Breast epithelium (tissue), 4 donors: ENCODE data around the gene GPC5. TPM values are rescaled to one million over a fixed set of nuclear protein-coding genes. Genes with fewer than 3 reads are reported as not detected.
"Not testable (repeated sequence)": the region's sequence is repeated elsewhere in the genome, so short reads cannot be mapped to it uniquely, and the experiment has no call there.

Experiments
- DNase-seq, 2 donors: peaks; one replicate each; pipeline ENCODE4 v3.0.0-alpha.2; 2019; ENCODE audit warnings: low spot score in 2 of 2
- H3K27ac ChIP-seq, 2 donors: fragments of 200-600 bp; sonication (generic) in 1 of 2; one replicate each; pipeline ENCODE4 v1.5.1; 2016 to 2019; ENCODE audit warnings: mild to moderate bottlenecking in 1 of 2
- H3K27me3 ChIP-seq, 2 donors: fragments of 200-600 bp; sonication (generic) in 1 of 2; one replicate each; pipeline versions ENCODE4 v1.5.1 to v1.6.0; 2017 to 2019; ENCODE audit warnings: control low read depth in 1 of 2, mild to moderate bottlenecking in 1 of 2
- H3K36me3 ChIP-seq: fragments of 200-600 bp; one replicate; pipeline ENCODE4 v1.5.1; 2019
- H3K4me1 ChIP-seq, 2 donors: fragments of 200-600 bp; sonication (generic); one replicate each; pipeline ENCODE4 v1.5.1; 2016 to 2019; ENCODE audit warnings: control low read depth in 1 of 2
- H3K4me3 ChIP-seq, 3 donors: fragments of 200-600 bp; sonication (generic); 1 replicate in 2 of 3; 2 replicates in 1 of 3; pipeline ENCODE4 v1.5.1; 2016 to 2019; ENCODE audit warnings: mild to moderate bottlenecking in 3 of 3, moderate library complexity in 2 of 3
- H3K9me3 ChIP-seq, 2 donors: fragments of 200-600 bp; sonication (generic) in 1 of 2; one replicate each; pipeline ENCODE4 v1.5.1; 2016 to 2019; ENCODE audit warnings: control low read depth in 1 of 2
- POLR2A ChIP-seq: fragments of 450-650 bp; IDR thresholded peaks from one replicate; pipeline ENCODE4 v1.6.1; 2016; ENCODE audit warnings: antibody characterized with exemption, mild to moderate bottlenecking, moderate library complexity
- POLR2AphosphoS5 ChIP-seq, 3 donors: sonication (generic); formaldehyde crosslinking; IDR thresholded peaks; one replicate each; pipeline ENCODE4 v1.6.1; 2017; ENCODE audit warnings: antibody characterized with exemption in 3 of 3
- intact Hi-C: fragments of 100-400 bp; cut with DNase I; formaldehyde crosslinking; loops from one replicate; pipeline ENCODE4 v1.15.1; 2023; ENCODE audit warnings: low total_unique reads
- total RNA-seq, 3 donors: library from RNA; depleted of rRNA; stranded (reverse); fragments of >200 nt; gene quantifications; one replicate each; pipeline ENCODE4 v1.1.0, GENCODE V29; 2016
- TF ChIP-seq, protein P1 (sequence below), 3 donors: fragments of 450-650 bp; IDR thresholded peaks; one replicate each; pipeline ENCODE4 v1.5.1; 2016 to 2017; ENCODE audit warnings: antibody characterized with exemption in 3 of 3, mild to moderate bottlenecking in 3 of 3, moderate library complexity in 3 of 3

GPC5 gene
- total RNA-seq, 3 donors from 2014 or later: 0.88 to 0.98 TPM; not detected in 1

DNA sequence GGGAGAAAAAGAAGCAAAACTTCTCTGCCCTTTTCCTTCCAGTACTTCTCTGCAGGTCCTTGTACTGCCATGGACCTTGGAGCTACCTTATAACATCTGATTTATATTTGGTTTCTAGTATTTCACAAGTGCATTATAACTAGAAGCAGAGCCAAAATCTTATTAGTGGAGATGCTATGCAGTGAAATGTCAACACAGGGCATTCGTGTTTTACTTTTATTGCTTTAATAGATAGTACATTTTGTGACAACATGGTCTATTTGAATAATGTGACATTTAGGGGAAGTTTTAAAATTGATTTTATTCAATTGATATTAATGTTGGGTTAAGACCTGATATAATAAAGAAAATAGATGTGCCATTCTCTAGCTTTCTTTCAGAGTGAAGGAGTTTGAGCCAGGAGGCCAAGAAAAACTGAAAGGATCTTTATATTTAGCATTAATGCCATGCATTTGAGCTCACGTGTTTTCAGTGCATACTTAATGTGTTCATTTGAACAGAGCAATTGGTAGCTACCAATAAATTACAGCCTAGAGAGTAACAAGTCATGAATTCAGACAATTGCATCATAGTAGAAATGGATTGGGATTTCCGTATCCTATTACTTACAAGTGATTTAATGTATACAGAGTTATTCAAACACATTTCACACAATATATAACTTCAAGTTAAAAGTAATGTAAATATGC, 863.8 kb downstream of the GPC5 start:
- TF ChIP-seq, protein P1, sequence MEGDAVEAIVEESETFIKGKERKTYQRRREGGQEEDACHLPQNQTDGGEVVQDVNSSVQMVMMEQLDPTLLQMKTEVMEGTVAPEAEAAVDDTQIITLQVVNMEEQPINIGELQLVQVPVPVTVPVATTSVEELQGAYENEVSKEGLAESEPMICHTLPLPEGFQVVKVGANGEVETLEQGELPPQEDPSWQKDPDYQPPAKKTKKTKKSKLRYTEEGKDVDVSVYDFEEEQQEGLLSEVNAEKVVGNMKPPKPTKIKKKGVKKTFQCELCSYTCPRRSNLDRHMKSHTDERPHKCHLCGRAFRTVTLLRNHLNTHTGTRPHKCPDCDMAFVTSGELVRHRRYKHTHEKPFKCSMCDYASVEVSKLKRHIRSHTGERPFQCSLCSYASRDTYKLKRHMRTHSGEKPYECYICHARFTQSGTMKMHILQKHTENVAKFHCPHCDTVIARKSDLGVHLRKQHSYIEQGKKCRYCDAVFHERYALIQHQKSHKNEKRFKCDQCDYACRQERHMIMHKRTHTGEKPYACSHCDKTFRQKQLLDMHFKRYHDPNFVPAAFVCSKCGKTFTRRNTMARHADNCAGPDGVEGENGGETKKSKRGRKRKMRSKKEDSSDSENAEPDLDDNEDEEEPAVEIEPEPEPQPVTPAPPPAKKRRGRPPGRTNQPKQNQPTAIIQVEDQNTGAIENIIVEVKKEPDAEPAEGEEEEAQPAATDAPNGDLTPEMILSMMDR (IDR thresholded peaks at IDR 0.05): no peak
- TF ChIP-seq POLR2AphosphoS5 (IDR thresholded peaks at IDR 0.05) (no peak), POLR2A (no peak)
- Histone ChIP-seq H3K9me3 (no peaks in the 10 kb centered on the region), H3K4me3 (no peak overlapping the region), H3K27me3 (no peaks in the 10 kb centered on the region), H3K4me1 (no peaks in the 10 kb centered on the region), H3K36me3 (no peaks in the 10 kb centered on the region), H3K27ac (no peak overlapping the region)
- DNase-seq: no peak
- intact Hi-C loops: no loop called here

DNA sequence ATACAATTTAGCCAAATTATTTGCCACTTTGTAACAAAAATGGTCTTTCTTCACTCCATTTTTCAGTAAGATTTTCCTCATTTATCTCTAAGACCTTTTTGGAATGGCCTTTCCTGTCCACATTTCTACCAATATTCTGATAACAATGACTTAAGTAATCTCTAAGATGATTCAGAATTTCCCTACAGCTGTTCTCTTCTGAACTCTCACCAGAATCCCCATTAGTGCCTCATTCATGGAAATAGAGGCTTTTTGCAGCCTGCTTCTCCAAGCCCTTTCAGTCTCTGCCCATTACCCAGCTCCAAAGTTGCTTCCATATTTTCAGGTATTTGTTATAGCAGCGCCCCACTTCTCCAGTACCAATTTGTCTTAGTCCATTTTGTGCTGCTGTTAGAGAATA, 867.0 kb downstream of the GPC5 start:
- Histone ChIP-seq H3K27me3 (no peaks in the 10 kb centered on the region), H3K27ac (no peak overlapping the region), H3K9me3 (no peaks in the 10 kb centered on the region), H3K36me3 (no peaks in the 10 kb centered on the region), H3K4me1 (no peaks in the 10 kb centered on the region), H3K4me3 (no peak overlapping the region)
- TF ChIP-seq POLR2A (no peak), POLR2AphosphoS5 (IDR thresholded peaks at IDR 0.05) (no peak)
- TF ChIP-seq, protein P1 (IDR thresholded peaks at IDR 0.05): no peak
- DNase-seq: no peak
- intact Hi-C loops: no loop called here

DNA sequence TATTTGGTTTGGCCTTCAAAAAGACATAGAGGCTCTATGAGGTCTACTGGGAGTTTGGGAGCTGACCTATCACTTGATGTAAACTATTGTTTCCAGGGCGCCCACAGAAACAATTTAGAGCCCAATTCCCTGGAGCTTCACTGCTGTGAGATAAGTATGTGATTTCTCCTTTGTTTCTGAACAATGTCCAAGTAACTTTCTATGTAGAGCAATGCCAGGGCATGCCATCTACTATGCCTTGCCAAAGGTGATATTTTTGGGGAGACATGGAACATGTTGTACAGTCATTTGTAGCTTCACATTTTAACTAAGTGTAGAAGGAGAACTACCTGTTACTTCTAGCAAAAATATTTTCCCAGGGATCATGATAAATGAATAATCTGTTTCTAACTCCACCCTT, 872.6 kb downstream of the GPC5 start:
- H3K36me3 ChIP-seq: no peaks in the 10 kb centered on the region
- H3K4me1 ChIP-seq: no peaks in the 10 kb centered on the region
- no peak overlapping the region for H3K27ac ChIP-seq
- H3K27me3 ChIP-seq: no peaks in the 10 kb centered on the region
- H3K4me3 ChIP-seq: no peak overlapping the region
- no peak for DNase-seq
- H3K9me3 ChIP-seq: no peaks in the 10 kb centered on the region
- TF ChIP-seq, protein P1 (IDR thresholded peaks at IDR 0.05): no peak
- TF ChIP-seq POLR2A (no peak), POLR2AphosphoS5 (IDR thresholded peaks at IDR 0.05) (no peak)
- intact Hi-C loops: no loop called here

DNA sequence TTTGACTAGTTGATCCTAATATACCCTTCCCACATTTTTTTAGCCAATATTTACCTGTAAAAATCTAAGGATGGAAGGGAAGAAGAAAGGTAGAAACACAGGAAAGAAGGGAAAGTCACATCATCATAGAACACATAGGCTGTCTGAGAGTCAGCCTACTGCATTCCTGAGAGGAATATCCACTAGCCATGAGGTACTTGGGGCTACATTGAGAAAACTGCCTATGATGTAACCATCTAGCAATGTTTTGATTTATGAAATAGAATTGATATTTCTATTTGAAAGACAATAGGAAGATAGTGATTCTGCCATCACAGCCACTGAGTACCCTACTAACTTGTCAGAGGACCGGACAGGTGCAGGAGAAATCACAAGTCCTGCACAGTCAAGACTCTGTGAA, 873.8 kb downstream of the GPC5 start:
- Histone ChIP-seq H3K9me3 (no peaks in the 10 kb centered on the region), H3K36me3 (no peaks in the 10 kb centered on the region)

DNA sequence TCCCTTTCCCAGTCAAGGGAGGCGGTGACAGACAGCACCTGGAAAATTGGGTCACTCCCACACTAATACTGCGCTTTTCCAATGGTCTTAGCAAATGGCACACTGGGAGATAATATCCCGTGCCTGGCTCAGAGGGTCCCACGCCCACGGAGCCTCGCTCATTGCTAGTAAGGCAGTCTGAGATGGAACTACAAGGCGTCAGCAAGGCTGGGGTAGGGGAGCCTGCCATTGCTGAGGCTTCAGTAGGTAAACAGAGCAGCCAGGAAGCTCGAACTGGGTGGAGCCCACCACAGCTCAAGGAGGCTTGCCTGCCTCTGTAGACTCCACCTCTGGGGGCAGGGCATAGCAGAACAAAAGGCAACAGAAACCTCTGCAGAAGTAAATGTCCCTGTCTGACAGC, 882.6 kb downstream of the GPC5 start:
- DNase-seq, H3K36me3 ChIP-seq, H3K4me3 ChIP-seq: not testable (repeated sequence)

More for the DNA sequence above, 873.8 kb downstream of the GPC5 start:
- H3K4me1 ChIP-seq: no peaks in the 10 kb centered on the region
- DNase-seq: no peak
- H3K4me3 ChIP-seq: no peak overlapping the region
- TF ChIP-seq, protein P1 (IDR thresholded peaks at IDR 0.05): no peak
- TF ChIP-seq POLR2AphosphoS5 (IDR thresholded peaks at IDR 0.05) (no peak), POLR2A (no peak)
- no peak overlapping the region for H3K27ac ChIP-seq
- intact Hi-C loops: no loop called here
- H3K27me3 ChIP-seq: no peaks in the 10 kb centered on the region

DNA sequence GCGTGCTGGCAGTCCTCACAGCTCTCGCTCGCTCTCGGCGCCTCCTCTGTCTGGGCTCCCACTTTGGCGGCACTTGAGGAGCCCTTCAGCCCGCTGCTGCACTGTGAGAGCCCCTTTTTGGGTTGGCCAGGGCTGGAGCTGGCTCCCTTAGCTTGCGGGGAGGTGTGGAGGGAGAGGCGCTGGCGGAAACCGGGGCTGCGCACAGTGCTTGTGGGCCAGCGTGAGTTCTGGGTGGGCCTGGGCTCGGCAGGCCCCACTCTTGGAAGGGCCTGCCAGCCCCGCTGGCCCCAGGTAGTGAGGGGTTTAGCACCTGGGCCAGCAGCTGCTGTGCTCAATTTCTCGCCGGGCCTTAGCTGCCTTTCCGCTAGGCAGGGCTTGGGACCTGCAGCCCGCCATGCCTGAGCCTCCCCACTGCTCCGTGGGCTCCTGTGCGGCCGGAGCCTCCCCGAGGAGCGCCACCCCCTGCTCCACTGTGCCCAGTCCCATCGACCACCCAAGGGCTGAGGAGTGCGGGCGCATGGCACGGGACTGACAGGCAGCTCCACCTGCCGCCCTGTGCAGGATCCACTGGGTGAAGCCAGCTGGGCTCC, 892.4 kb downstream of the GPC5 start:
- H3K36me3 ChIP-seq, H3K4me1 ChIP-seq, intact Hi-C loops, H3K4me3 ChIP-seq, DNase-seq, H3K27ac ChIP-seq, H3K27me3 ChIP-seq: not testable (repeated sequence)
- H3K9me3 ChIP-seq: peaks cover 8 to 13% of the 10 kb centered on the region in 2 donors

More for the DNA sequence above, 882.6 kb downstream of the GPC5 start:
- H3K4me1 ChIP-seq, H3K27me3 ChIP-seq, intact Hi-C loops, H3K27ac ChIP-seq, H3K9me3 ChIP-seq: not testable (repeated sequence)

DNA sequence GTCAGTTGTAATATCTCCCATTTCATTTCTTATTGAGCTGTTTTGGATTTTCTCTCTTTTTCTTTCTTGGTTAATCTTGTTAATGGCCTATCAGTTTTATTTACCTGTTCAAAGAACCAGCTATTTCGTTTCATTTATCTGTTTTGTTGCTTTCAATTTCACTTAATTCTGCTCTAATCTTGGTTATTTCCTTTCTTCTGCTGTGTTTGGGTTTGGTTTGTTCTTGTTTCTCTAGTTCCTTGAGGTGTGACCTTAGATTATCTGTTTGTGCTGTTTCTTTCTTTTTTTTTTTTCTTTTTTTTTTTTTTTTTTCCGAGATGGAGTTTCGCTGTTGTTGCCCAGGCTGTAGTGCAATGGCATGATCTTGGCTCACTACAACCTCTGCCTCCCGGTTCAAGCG, 896.1 kb downstream of the GPC5 start:
- H3K27me3 ChIP-seq, intact Hi-C loops, H3K4me1 ChIP-seq, DNase-seq, H3K4me3 ChIP-seq, H3K36me3 ChIP-seq, H3K27ac ChIP-seq: not testable (repeated sequence)
- H3K9me3 ChIP-seq: peaks cover 8 to 10% of the 10 kb centered on the region in 2 donors

DNA sequence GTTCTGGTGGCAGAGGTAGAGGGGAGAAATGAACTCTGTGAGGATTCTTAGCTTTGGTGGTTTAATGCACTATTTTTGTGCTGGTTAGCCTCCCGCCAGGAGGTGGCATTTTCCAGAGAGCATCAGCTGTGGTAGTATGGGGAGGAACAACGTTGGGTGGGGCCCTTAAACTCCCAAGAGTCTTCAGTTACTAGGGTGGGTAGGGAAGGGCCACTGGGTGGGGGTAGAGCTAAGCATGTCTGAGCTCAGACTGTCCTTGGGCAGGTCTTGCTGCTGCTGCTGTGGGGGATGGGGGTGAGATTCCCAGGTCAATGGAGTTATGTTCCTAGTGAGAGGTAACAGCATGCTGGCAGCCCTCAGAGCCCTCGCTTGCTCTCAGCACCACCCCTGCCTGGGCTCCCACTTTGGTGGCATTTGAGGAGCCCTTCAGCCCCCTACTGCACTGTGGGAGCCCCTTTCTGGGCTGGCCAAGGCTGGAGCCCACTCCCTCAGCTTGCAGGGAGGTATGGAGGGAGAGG, 897.8 kb downstream of the GPC5 start:
- H3K9me3 ChIP-seq: peaks cover 0 to 10% of the 10 kb centered on the region in 2 donors
- H3K27me3 ChIP-seq, DNase-seq, H3K27ac ChIP-seq, H3K36me3 ChIP-seq, H3K4me1 ChIP-seq, intact Hi-C loops, H3K4me3 ChIP-seq: not testable (repeated sequence)
